T follicular helper cell (primary cell): ENCODE results near the gene TAF8.

Experiments used
- DNase-seq: peaks from one replicate; pipeline ENCODE4 v3.0.0-alpha.2; 2020; ENCODE audit warnings: low read depth

Gene TAF8

GRCh38 chr6:42124223-42124836 lies 74.0 kb downstream of the TAF8 start:
- DNase-seq: no peak

- no peak for DNase-seq
Measured at GRCh38 chr6:42125231-42125630, 74.9 kb downstream of the TAF8 start.

GRCh38 chr6:42125663-42126062 lies 75.3 kb downstream of the TAF8 start:
- DNase-seq: no peak

- no peak for DNase-seq
Measured at GRCh38 chr6:42128460-42129359, 78.4 kb downstream of the TAF8 start.

GRCh38 chr6:42129360-42129676 lies 79.0 kb downstream of the TAF8 start:
- no peak for DNase-seq

- no peak for DNase-seq
Measured at GRCh38 chr6:42131531-42131930, 81.2 kb downstream of the TAF8 start.

- DNase-seq: no peak
Measured at GRCh38 chr6:42133926-42134325, 83.6 kb downstream of the TAF8 start.

GRCh38 chr6:42135161-42135560 lies 84.8 kb downstream of the TAF8 start:
- DNase-seq: no peak

- no peak for DNase-seq
Measured at GRCh38 chr6:42135722-42136121, 85.4 kb downstream of the TAF8 start.

- DNase-seq: no peak
Measured at GRCh38 chr6:42136508-42137193, 86.3 kb downstream of the TAF8 start.
